HepG2 (cell line): Measurements from ENCODE around the gene DNMBP. TPM values are rescaled to one million over a fixed set of nuclear protein-coding genes. Genes with fewer than 3 reads are reported as not detected.

Experiments
- ATAC-seq: fragments of 200-7000 bp; cut with Tn5 transposase; 3 replicates; pipeline ENCODE4 v1.9.1; 2020; ENCODE audit warnings: mild to moderate bottlenecking, moderate library complexity
- BruUV-seq: library from RNA; stranded (reverse); fragments of 400-500 nt; replicated peaks from 2 replicates; lab custom pipeline; 2021; lab: Mats Ljungman, UMichigan
- CTCF ChIA-PET: fragments of 300-600 bp; formaldehyde crosslinking; extraction: SDS; loops from one replicate; lab custom pipeline; 2021; ENCODE audit warnings: low total read pairs, inconsistent platforms, low intra/inter-chr PET ratio; lab: Yijun Ruan, JAX
- POLR2A ChIA-PET: fragments of 350-600 bp; sonication (Branson Sonifier 250); formaldehyde crosslinking; loops from one replicate; lab custom pipeline; 2020; ENCODE audit warnings: antibody characterized with exemption, inconsistent platforms; lab: Yijun Ruan, JAX
- DNase-seq: peaks from one replicate; pipeline ENCODE4 v3.0.0-alpha.2; 2015; ENCODE audit warnings: low spot score
- FAIRE-seq: peaks from 3 replicates; lab custom pipeline; 2011; peaks lifted over from hg19 to GRCh38; lab: Jason Lieb, UNC
- H2AFZ ChIP-seq: one replicate; pipeline ENCODE4 v1.6.1; 2011; ENCODE audit warnings: low read length, inconsistent platforms
- H3K27ac ChIP-seq: fragments of 300-600 bp; 3 replicates; pipeline ENCODE4 v1.8.0; 2011; ENCODE audit warnings: mixed run types, mild to moderate bottlenecking, mixed read lengths, low read length, inconsistent platforms; ENCODE audit not compliant: insufficient read depth; ENCODE audit errors: extremely low read length
- H3K27me3 ChIP-seq, 2 experiments: fragments of 200-600 bp in 1 of 2; 2 replicates in 1 of 2; 3 replicates in 1 of 2; pipeline versions ENCODE4 v1.6.0 to v1.8.0; 2011; ENCODE audit warnings: low read length in 2 of 2, mild to moderate bottlenecking in 2 of 2, moderate library complexity in 2 of 2, inconsistent platforms in 1 of 2; ENCODE audit not compliant: insufficient read depth in 2 of 2, control insufficient read depth in 1 of 2
- H3K36me3 ChIP-seq, 2 experiments: fragments of 200-600 bp in 1 of 2; replicated peaks in 1 of 2; 2 replicates in 1 of 2; 3 replicates in 1 of 2; pipeline versions ENCODE4 v1.5.1 to v1.8.0; 2011; ENCODE audit warnings: low read length in 2 of 2, inconsistent platforms in 1 of 2; ENCODE audit not compliant: insufficient read depth in 2 of 2, control insufficient read depth in 1 of 2
- H3K4me1 ChIP-seq: 2 replicates; pipeline ENCODE4 v1.5.1; 2012; ENCODE audit warnings: low read length, inconsistent platforms; ENCODE audit not compliant: insufficient read depth
- H3K4me2 ChIP-seq: 2 replicates; pipeline ENCODE4 v1.6.0; 2011; ENCODE audit warnings: low read depth, low read length, inconsistent platforms
- H3K4me3 ChIP-seq, 3 experiments: fragments of 200-600 bp in 1 of 3; sonication (generic), shearing (Covaris generic) in 1 of 3; replicated peaks in 1 of 3; 2 replicates each; pipeline ENCODE4 v1.5.1; 2011 to 2016; ENCODE audit warnings: low read length in 3 of 3, inconsistent platforms in 2 of 3, low read depth in 2 of 3, mild to moderate bottlenecking in 2 of 3, control low read depth in 1 of 3, mixed read lengths in 1 of 3; ENCODE audit not compliant: insufficient read depth in 1 of 3
- H3K79me2 ChIP-seq: one replicate; pipeline ENCODE4 v1.6.1; 2011; ENCODE audit warnings: low read length, inconsistent platforms; ENCODE audit not compliant: insufficient read depth
- H3K9ac ChIP-seq: 2 replicates; pipeline ENCODE4 v1.6.0; 2011; ENCODE audit warnings: mild to moderate bottlenecking, low read depth, low read length, inconsistent platforms; ENCODE audit not compliant: insufficient read depth
- H3K9me3 ChIP-seq: 2 replicates; pipeline ENCODE4 v1.5.1; 2012; ENCODE audit warnings: mild to moderate bottlenecking, low read length
- H4K20me1 ChIP-seq: 2 replicates; pipeline ENCODE4 v1.6.0; 2011; ENCODE audit warnings: inconsistent platforms, mild to moderate bottlenecking, low read length, moderate library complexity; ENCODE audit not compliant: insufficient read depth
- BCL3 ChIP-seq: sonication (generic); formaldehyde crosslinking; IDR thresholded peaks from 2 replicates; pipeline ENCODE4 v1.5.1; 2020; ENCODE audit warnings: mild to moderate bottlenecking, missing genetic modification reagents, moderate library complexity
- CREBL2 ChIP-seq: sonication (generic); formaldehyde crosslinking; IDR thresholded peaks from 2 replicates; pipeline ENCODE4 v1.8.1; 2023; ENCODE audit warnings: missing genetic modification reagents, mild to moderate bottlenecking, borderline replicate concordance
- CREM ChIP-seq, 2 experiments: sonication (generic) in 1 of 2; formaldehyde crosslinking in 1 of 2; IDR thresholded peaks; 2 replicates each; pipeline versions ENCODE4 v1.4.0 to v1.6.1; 2016 to 2020; ENCODE audit warnings: antibody characterized with exemption in 1 of 2, mild to moderate bottlenecking in 1 of 2, missing genetic modification reagents in 1 of 2
- KDM3A ChIP-seq: IDR thresholded peaks from 2 replicates; pipeline ENCODE4 v1.6.1; 2018; ENCODE audit warnings: low read depth, missing compliant biosample characterization
- MAFF ChIP-seq: IDR thresholded peaks from 2 replicates; pipeline ENCODE4 v1.6.1; 2011; ENCODE audit warnings: low read depth, low read length, improper control_type of control experiment
- MIER3 ChIP-seq: IDR thresholded peaks from 2 replicates; pipeline ENCODE4 v1.6.1; 2016; ENCODE audit warnings: missing compliant biosample characterization, borderline replicate concordance
- POLR2AphosphoS2 ChIP-seq: IDR thresholded peaks from 2 replicates; pipeline ENCODE4 v1.6.1; 2011; ENCODE audit warnings: low read depth, low read length, improper control_type of control experiment
- SNRNP70 ChIP-seq: fragments of 200-400 bp; formaldehyde crosslinking; IDR thresholded peaks from 2 replicates; pipeline ENCODE4 v1.6.1; 2017; ENCODE audit warnings: mild to moderate bottlenecking, low read depth, low read length, moderate library complexity
- SPEN ChIP-seq: sonication (generic); formaldehyde crosslinking; IDR thresholded peaks from 2 replicates; pipeline ENCODE4 v1.5.1; 2020; ENCODE audit warnings: low read depth, mild to moderate bottlenecking, missing genetic modification reagents
- STAG1 ChIP-seq: sonication (generic); formaldehyde crosslinking; IDR thresholded peaks from 2 replicates; pipeline ENCODE4 v1.4.0; 2020; ENCODE audit warnings: missing genetic modification reagents
- ZNF362 ChIP-seq: sonication (generic); formaldehyde crosslinking; IDR thresholded peaks from 2 replicates; pipeline ENCODE4 v1.4.0; 2020; ENCODE audit warnings: missing genetic modification reagents, mild to moderate bottlenecking, borderline replicate concordance
- ZNF382 ChIP-seq: sonication (generic); formaldehyde crosslinking; IDR thresholded peaks from 2 replicates; pipeline ENCODE4 v1.5.0; 2020; ENCODE audit warnings: missing genetic modification reagents, mild to moderate bottlenecking, borderline replicate concordance
- ZNF749 ChIP-seq: sonication (generic); formaldehyde crosslinking; IDR thresholded peaks from 2 replicates; pipeline ENCODE4 v1.8.0; 2022; ENCODE audit warnings: mild to moderate bottlenecking, missing genetic modification reagents, moderate library complexity, borderline replicate concordance
- ZNF768 ChIP-seq: sonication (generic); formaldehyde crosslinking; IDR thresholded peaks from 2 replicates; pipeline ENCODE4 v1.4.0; 2020; ENCODE audit warnings: missing genetic modification reagents
- ZNF792 ChIP-seq: IDR thresholded peaks from 2 replicates; pipeline ENCODE4 v1.6.1; 2016
- WGBS: methylation state at CpG from one replicate; pipeline ENCODE4 v1.1.6; 2017; ENCODE audit warnings: low lambda C conversion rate; 5-methylcytosine and 5-hydroxymethylcytosine counted together
- in situ Hi-C: cut with HindIII; loops from 2 replicates; pipeline ENCODE4 v1.10.0; 2017; ENCODE audit warnings: low pct_unique_long_range_greater_than_20kb; ENCODE audit not compliant: extremely low pct_ligation_motif_present
- intact Hi-C: fragments of 100-400 bp; cut with micrococcal nuclease; formaldehyde crosslinking; loops from one replicate; pipeline ENCODE4 v1.10.0; 2022; ENCODE audit not compliant: unreplicated experiment
- polyA plus RNA-seq, 8 experiments: library from polyadenylated mRNA; depleted of rRNA in 3 of 8; stranded (reverse) in 7 of 8; unstranded in 1 of 8; fragments of >200 nt; fragmentation: Illumina TruSeq in 4 of 8; extraction: Trizol in 4 of 8; gene quantifications; 2 replicates each; pipeline versions ENCODE4 v1.2.1 to v1.2.3, GENCODE V29; 2011 to 2016; ENCODE audit warnings: low read depth in 4 of 8, missing spikeins in 1 of 8, mixed read lengths in 1 of 8; ENCODE audit not compliant: insufficient read depth in 1 of 8
- total RNA-seq, 5 experiments: library from RNA; depleted of rRNA; stranded (reverse); fragments of >200 nt; fragmentation: Illumina TruSeq; extraction: Trizol; gene quantifications; 2 replicates each; pipeline ENCODE4 v1.2.3, GENCODE V29; 2016; ENCODE audit warnings: low read depth in 1 of 5

Gene DNMBP
- total and polyA plus RNA-seq, 2 of the 13 experiments (the other 11 are each of a cell fraction or from before 2014, with no cell fraction given): 3.6 to 6.3 TPM

GRCh38 chr10:99975106-99975829, 34.5 kb downstream of the DNMBP start:
- no peak for FAIRE-seq
- TF ChIP-seq MAFF (no peak), KDM3A (no peak), ZNF768 (CRISPR knock-in tag) (no peak)
- TF ChIP-seq, all 625 proteins: peak for 0
- Histone ChIP-seq H3K4me2 (no peak overlapping the region), H3K27ac (no peak overlapping the region), H3K9me3 (no peaks in the 10 kb centered on the region), H3K36me3 (peaks cover 0 to 5% of the 10 kb centered on the region in 2 experiments; a peak in 2 of 5 replicates), H3K27me3 (no peaks in the 10 kb centered on the region), H3K4me3 (no peak overlapping the region), H3K9ac (no peak overlapping the region), H3K4me1 (peaks cover 9% of the 10 kb centered on the region), H4K20me1 (no peaks in the 10 kb centered on the region), H2AFZ (no peak overlapping the region), H3K79me2 (peaks cover 3% of the 10 kb centered on the region)
- intact Hi-C loops (no loop called here), in situ Hi-C loops (no loop called here)
- WGBS: 95% methylated on average over 8 of the region's 8 CpGs
- BruUV-seq: no TSS peak
- no peak for ATAC-seq
- CTCF ChIA-PET: no interaction called here
- DNase-seq: no peak
- POLR2A ChIA-PET: interaction anchor here (0.9 kb wide), 1 partner anchor 45 kb away, joined by 3 read pairs; no protein-coding TSS in a partner anchor

- H2AFZ ChIP-seq: no peak overlapping the region
- peaks cover 3 to 20% of the 10 kb centered on the region in 2 experiments; a peak in 3 of 5 replicates for H3K36me3 ChIP-seq
- no peaks in the 10 kb centered on the region for H3K9me3 ChIP-seq
- peaks cover 3% of the 10 kb centered on the region for H3K79me2 ChIP-seq
- POLR2A ChIA-PET: no interaction called here
- no peak overlapping the region for H3K9ac ChIP-seq
- FAIRE-seq (no peak), DNase-seq (no peak), ATAC-seq (no peak)
- CTCF ChIA-PET: interaction anchor here (1.6 kb wide), 1 partner anchor 73 kb away, joined by 6 read pairs; no protein-coding TSS in a partner anchor
- H4K20me1 ChIP-seq: no peaks in the 10 kb centered on the region
- no peak overlapping the region for H3K4me3 ChIP-seq
- H3K4me1 ChIP-seq: peaks cover 9% of the 10 kb centered on the region
- no peak overlapping the region for H3K4me2 ChIP-seq
- intact Hi-C loops: no loop called here
- H3K27me3 ChIP-seq: no peaks in the 10 kb centered on the region
- WGBS: 86% methylated on average over 2 of the region's 2 CpGs
- BruUV-seq: no TSS peak
- in situ Hi-C loops: no loop called here
- H3K27ac ChIP-seq: no peak overlapping the region
- no peak for TF ChIP-seq BCL3 (CRISPR knock-in tag)
- TF ChIP-seq SPEN (CRISPR knock-in tag): no peak
- TF ChIP-seq POLR2AphosphoS2: no peak
- TF ChIP-seq ZNF362 (CRISPR knock-in tag): no peak
- no peak for TF ChIP-seq SNRNP70
- no peak for TF ChIP-seq ZNF792 (CRISPR knock-in tag)
- TF ChIP-seq MIER3 (CRISPR knock-in tag): no peak
- no peak for TF ChIP-seq CREM (IDR thresholded peaks at IDR 0.05)
- no peak for TF ChIP-seq CREM (CRISPR knock-in tag; IDR thresholded peaks at IDR 0.05)
- TF ChIP-seq CREBL2 (CRISPR knock-in tag): no peak
- TF ChIP-seq ZNF382 (CRISPR knock-in tag): no peak
- TF ChIP-seq STAG1 (CRISPR knock-in tag): peak; percentile 47; the same call in 1 of the 2 replicates
- no peak for TF ChIP-seq ZNF749 (CRISPR knock-in tag)
Observed at GRCh38 chr10:99973190-99973589, 36.6 kb downstream of the DNMBP start.
